ENCODE results near the gene CASP10. TPM values are rescaled to one million over a fixed set of nuclear protein-coding genes. Genes with fewer than 3 reads are reported as not detected.
A peak's percentile ranks its signal among the peaks of the same experiment; 100 is the strongest.

The CASP10 gene
- total RNA-seq, 2 donors from 2014 or later = 8.4 to 12.7 TPM

GRCh38 chr2:201246280-201246679 lies 63.3 kb downstream of the CASP10 start:
- intact Hi-C loops (cut with DNase I) = loop anchor here in 1 of 2 donors (10.0 kb wide), 1 partner anchor 119 kb away; no protein-coding TSS in a partner anchor
- DNase-seq (ENCODE audit: low spot score) = no peak

- intact Hi-C loops (cut with DNase I) = loop anchor here in 1 of 2 donors (10.0 kb wide), 1 partner anchor 116 kb away; no protein-coding TSS in a partner anchor
- no peak for DNase-seq (ENCODE audit: low spot score)
Measured at GRCh38 chr2:201248288-201248844, 65.4 kb downstream of the CASP10 start.

- intact Hi-C loops (cut with DNase I) = loop anchor here in 1 of 2 donors (10.0 kb wide), 1 partner anchor 115 kb away; no protein-coding TSS in a partner anchor
- DNase-seq (ENCODE audit: low spot score) = no peak
Measured at GRCh38 chr2:201249889-201250288, 66.9 kb downstream of the CASP10 start.

GRCh38 chr2:201250741-201251140 lies 67.8 kb downstream of the CASP10 start:
- intact Hi-C loops (cut with DNase I) = no loop called here
- DNase-seq (ENCODE audit: low spot score) = no peak

- intact Hi-C loops (cut with DNase I) = no loop called here
- DNase-seq (ENCODE audit: low spot score) = no peak
Measured at GRCh38 chr2:201254081-201254730, 71.3 kb downstream of the CASP10 start.

- no peak for DNase-seq (ENCODE audit: low spot score)
Measured at GRCh38 chr2:201255408-201256033, 72.6 kb downstream of the CASP10 start.

GRCh38 chr2:201256082-201256481 lies 73.1 kb downstream of the CASP10 start:
- intact Hi-C loops (cut with DNase I) = no loop called here
- DNase-seq (ENCODE audit: low spot score) = no peak

More at GRCh38 chr2:201255408-201256033, 72.6 kb downstream of the CASP10 start:
- intact Hi-C loops (cut with DNase I) = no loop called here

- DNase-seq (ENCODE audit: low spot score) = no peak
- intact Hi-C loops (cut with DNase I) = no loop called here
Measured at GRCh38 chr2:201257381-201257955, 74.5 kb downstream of the CASP10 start.

GRCh38 chr2:201257956-201258665 lies 75.2 kb downstream of the CASP10 start:
- peak; percentile 91 for DNase-seq (ENCODE audit: low spot score)
- intact Hi-C loops (cut with DNase I) = no loop called here

GRCh38 chr2:201258666-201259615 lies 76.0 kb downstream of the CASP10 start:
- intact Hi-C loops (cut with DNase I) = no loop called here
- DNase-seq (ENCODE audit: low spot score) = no peak

- intact Hi-C loops (cut with DNase I) = loop anchor here in 1 of 2 donors (10.0 kb wide), 1 partner anchor 1436 kb away; no protein-coding TSS in a partner anchor
- DNase-seq (ENCODE audit: low spot score) = no peak
Measured at GRCh38 chr2:201260302-201260800, 77.4 kb downstream of the CASP10 start, which contains the start of gene CASP8. CASP8 (plus strand) TSS chr2:201260536; CDS start chr2:201266487, 5,951 bp downstream.

- intact Hi-C loops (cut with DNase I) = loop anchor here in 1 of 2 donors (10.0 kb wide), 1 partner anchor 1437 kb away; no protein-coding TSS in a partner anchor
- DNase-seq (ENCODE audit: low spot score) = no peak
Measured at GRCh38 chr2:201261471-201261870, 78.5 kb downstream of the CASP10 start.

- DNase-seq (ENCODE audit: low spot score) = no peak
- intact Hi-C loops (cut with DNase I) = loop anchor here in 1 of 2 donors (10.0 kb wide), 1 partner anchor 1437 kb away; no protein-coding TSS in a partner anchor
Measured at GRCh38 chr2:201261906-201262305, 79.0 kb downstream of the CASP10 start.

GRCh38 chr2:201262718-201263117 lies 79.8 kb downstream of the CASP10 start:
- intact Hi-C loops (cut with DNase I) = loop anchor here in 1 of 2 donors (10.0 kb wide), 1 partner anchor 1438 kb away; no protein-coding TSS in a partner anchor
- DNase-seq (ENCODE audit: low spot score) = no peak

GRCh38 chr2:201263779-201264178 lies 80.8 kb downstream of the CASP10 start:
- no peak for DNase-seq (ENCODE audit: low spot score)
- intact Hi-C loops (cut with DNase I) = loop anchor here in 1 of 2 donors (10.0 kb wide), 1 partner anchor 1439 kb away; no protein-coding TSS in a partner anchor

- no peak for DNase-seq (ENCODE audit: low spot score)
Measured at GRCh38 chr2:201264472-201265173, 81.7 kb downstream of the CASP10 start.

GRCh38 chr2:201266629-201267028 lies 83.7 kb downstream of the CASP10 start:
- intact Hi-C loops (cut with DNase I) = loop anchor here in 1 of 2 donors (10.0 kb wide), 1 partner anchor 1442 kb away; no protein-coding TSS in a partner anchor
- no peak for DNase-seq (ENCODE audit: low spot score)

More at GRCh38 chr2:201264472-201265173, 81.7 kb downstream of the CASP10 start:
- intact Hi-C loops (cut with DNase I) = loop anchor here in 1 of 2 donors (10.0 kb wide), 1 partner anchor 1440 kb away; no protein-coding TSS in a partner anchor

Data from posterior vena cava (tissue), 2 donors.